Measurements from ENCODE around the gene SRCIN1. TPM values are rescaled to one million over a fixed set of nuclear protein-coding genes. Genes with fewer than 3 reads are reported as not detected.

SRCIN1 gene
- total and polyA plus RNA-seq, 4 donors = 0.05 to 5.3 (median 2.7) TPM

DNA sequence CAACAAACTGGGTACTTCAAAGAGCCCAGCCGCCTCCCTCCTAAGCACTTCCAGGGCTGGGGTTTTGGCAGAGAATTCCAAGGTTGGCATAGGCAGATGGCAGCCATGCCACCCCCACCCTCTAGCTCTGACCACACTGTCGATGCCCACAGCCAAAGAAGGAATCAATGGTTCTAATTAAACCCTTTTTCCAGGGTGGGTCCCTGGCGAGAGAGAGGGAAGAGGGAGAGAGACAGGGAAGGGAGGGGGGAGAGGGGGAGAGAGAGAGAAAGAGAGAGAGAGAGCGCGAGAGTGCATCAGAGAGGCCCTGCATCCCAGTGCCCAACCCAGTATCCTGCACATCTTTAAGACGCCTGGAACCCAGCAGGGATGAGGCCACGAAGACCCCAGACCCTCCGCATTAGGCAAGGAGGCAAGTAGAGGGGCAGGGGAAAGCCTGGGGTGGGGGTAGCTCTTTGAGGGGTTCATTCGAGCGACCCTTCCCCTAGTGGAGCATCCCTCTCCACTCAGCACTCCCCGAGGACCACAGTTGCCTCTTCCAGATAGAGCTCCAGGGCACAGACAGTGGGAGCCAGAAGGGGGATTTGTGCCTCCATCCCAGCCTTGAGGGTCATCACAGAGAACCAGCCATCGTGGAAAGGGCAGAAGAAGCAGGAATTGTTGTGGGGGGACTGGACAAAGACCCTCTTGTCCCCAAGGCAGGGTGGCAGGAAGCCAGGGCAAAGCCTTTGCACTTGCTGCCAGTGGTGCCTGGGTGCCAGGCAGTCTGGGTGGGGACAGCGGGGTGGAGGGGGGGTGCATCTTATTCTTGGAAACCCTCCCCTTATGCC is 2.6 kb downstream of the SRCIN1 start:
- H3K4me1 ChIP-seq (ENCODE audit: control insufficient read depth in 4 of 4, insufficient read depth in 4 of 4, low read length in 3 of 4) = peaks cover 7 to 20% (median 15%) of the 10 kb centered on the region in 4 donors
- H3K27me3 ChIP-seq (ENCODE audit: control insufficient read depth in 4 of 4, insufficient read depth in 4 of 4, low read length in 3 of 4) = no peaks in the 10 kb centered on the region
- TF ChIP-seq, protein P1, sequence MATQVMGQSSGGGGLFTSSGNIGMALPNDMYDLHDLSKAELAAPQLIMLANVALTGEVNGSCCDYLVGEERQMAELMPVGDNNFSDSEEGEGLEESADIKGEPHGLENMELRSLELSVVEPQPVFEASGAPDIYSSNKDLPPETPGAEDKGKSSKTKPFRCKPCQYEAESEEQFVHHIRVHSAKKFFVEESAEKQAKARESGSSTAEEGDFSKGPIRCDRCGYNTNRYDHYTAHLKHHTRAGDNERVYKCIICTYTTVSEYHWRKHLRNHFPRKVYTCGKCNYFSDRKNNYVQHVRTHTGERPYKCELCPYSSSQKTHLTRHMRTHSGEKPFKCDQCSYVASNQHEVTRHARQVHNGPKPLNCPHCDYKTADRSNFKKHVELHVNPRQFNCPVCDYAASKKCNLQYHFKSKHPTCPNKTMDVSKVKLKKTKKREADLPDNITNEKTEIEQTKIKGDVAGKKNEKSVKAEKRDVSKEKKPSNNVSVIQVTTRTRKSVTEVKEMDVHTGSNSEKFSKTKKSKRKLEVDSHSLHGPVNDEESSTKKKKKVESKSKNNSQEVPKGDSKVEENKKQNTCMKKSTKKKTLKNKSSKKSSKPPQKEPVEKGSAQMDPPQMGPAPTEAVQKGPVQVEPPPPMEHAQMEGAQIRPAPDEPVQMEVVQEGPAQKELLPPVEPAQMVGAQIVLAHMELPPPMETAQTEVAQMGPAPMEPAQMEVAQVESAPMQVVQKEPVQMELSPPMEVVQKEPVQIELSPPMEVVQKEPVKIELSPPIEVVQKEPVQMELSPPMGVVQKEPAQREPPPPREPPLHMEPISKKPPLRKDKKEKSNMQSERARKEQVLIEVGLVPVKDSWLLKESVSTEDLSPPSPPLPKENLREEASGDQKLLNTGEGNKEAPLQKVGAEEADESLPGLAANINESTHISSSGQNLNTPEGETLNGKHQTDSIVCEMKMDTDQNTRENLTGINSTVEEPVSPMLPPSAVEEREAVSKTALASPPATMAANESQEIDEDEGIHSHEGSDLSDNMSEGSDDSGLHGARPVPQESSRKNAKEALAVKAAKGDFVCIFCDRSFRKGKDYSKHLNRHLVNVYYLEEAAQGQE (IDR thresholded peaks at IDR 0.05) = no peak
- TF ChIP-seq, protein P2, sequence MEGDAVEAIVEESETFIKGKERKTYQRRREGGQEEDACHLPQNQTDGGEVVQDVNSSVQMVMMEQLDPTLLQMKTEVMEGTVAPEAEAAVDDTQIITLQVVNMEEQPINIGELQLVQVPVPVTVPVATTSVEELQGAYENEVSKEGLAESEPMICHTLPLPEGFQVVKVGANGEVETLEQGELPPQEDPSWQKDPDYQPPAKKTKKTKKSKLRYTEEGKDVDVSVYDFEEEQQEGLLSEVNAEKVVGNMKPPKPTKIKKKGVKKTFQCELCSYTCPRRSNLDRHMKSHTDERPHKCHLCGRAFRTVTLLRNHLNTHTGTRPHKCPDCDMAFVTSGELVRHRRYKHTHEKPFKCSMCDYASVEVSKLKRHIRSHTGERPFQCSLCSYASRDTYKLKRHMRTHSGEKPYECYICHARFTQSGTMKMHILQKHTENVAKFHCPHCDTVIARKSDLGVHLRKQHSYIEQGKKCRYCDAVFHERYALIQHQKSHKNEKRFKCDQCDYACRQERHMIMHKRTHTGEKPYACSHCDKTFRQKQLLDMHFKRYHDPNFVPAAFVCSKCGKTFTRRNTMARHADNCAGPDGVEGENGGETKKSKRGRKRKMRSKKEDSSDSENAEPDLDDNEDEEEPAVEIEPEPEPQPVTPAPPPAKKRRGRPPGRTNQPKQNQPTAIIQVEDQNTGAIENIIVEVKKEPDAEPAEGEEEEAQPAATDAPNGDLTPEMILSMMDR (IDR thresholded peaks at IDR 0.05; ENCODE audit: low read depth, low read length, missing input control) = no peak
- TF ChIP-seq HNF4G (IDR thresholded peaks at IDR 0.05) = no peak
- no peak for TF ChIP-seq RAD21 (IDR thresholded peaks at IDR 0.05)
- TF ChIP-seq, protein P3, sequence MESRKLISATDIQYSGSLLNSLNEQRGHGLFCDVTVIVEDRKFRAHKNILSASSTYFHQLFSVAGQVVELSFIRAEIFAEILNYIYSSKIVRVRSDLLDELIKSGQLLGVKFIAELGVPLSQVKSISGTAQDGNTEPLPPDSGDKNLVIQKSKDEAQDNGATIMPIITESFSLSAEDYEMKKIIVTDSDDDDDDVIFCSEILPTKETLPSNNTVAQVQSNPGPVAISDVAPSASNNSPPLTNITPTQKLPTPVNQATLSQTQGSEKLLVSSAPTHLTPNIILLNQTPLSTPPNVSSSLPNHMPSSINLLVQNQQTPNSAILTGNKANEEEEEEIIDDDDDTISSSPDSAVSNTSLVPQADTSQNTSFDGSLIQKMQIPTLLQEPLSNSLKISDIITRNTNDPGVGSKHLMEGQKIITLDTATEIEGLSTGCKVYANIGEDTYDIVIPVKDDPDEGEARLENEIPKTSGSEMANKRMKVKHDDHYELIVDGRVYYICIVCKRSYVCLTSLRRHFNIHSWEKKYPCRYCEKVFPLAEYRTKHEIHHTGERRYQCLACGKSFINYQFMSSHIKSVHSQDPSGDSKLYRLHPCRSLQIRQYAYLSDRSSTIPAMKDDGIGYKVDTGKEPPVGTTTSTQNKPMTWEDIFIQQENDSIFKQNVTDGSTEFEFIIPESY (IDR thresholded peaks at IDR 0.05) = no peak
- TF ChIP-seq SP1 (IDR thresholded peaks at IDR 0.05) = no peak
- TF ChIP-seq, protein P4, sequence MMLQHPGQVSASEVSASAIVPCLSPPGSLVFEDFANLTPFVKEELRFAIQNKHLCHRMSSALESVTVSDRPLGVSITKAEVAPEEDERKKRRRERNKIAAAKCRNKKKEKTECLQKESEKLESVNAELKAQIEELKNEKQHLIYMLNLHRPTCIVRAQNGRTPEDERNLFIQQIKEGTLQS (IDR thresholded peaks at IDR 0.05) = no peak
- TF ChIP-seq GABPA (IDR thresholded peaks at IDR 0.05 in 1 of 2, conservative IDR thresholded peaks at IDR 0.05 in 1 of 2) = no peak
- no peak for TF ChIP-seq FOXA2 (IDR thresholded peaks at IDR 0.05)
- TF ChIP-seq FOXA1 (IDR thresholded peaks at IDR 0.05) = no peak
- no peak for TF ChIP-seq TAF1 (conservative IDR thresholded peaks at IDR 0.05)
- no peak for TF ChIP-seq RXRA (IDR thresholded peaks at IDR 0.05)
- no peak for TF ChIP-seq JUND (IDR thresholded peaks at IDR 0.05)
- no peak for TF ChIP-seq EGR1 (IDR thresholded peaks at IDR 0.05; ENCODE audit: low read depth in 2 of 2)
- no peak for TF ChIP-seq HNF4A (conservative IDR thresholded peaks at IDR 0.05)
- WGBS = 73% methylated on average over 13 of the region's 13 CpGs
- H3K9ac ChIP-seq (ENCODE audit: low read depth in 1 of 2, low read length in 2 of 2) = no peak overlapping the region
- no peak overlapping the region for H3K4me3 ChIP-seq (ENCODE audit: low read depth in 1 of 3, low read length in 3 of 3)
- DNase-seq (ENCODE audit: low spot score) = no peak
- no peaks in the 10 kb centered on the region for H3K9me3 ChIP-seq (ENCODE audit: control insufficient read depth in 4 of 4, low read length in 3 of 4)
- H3K27ac ChIP-seq (ENCODE audit: low read depth in 1 of 2, low read length in 2 of 2) = no peak overlapping the region
- H3K36me3 ChIP-seq (ENCODE audit: control insufficient read depth in 4 of 4, insufficient read depth in 3 of 4, low read depth in 1 of 4, low read length in 3 of 4) = no peaks in the 10 kb centered on the region
